ENCODE results near the gene DYRK3. TPM values are rescaled to one million over a fixed set of nuclear protein-coding genes. Genes with fewer than 3 reads are reported as not detected.
A peak's percentile ranks its signal among the peaks of the same experiment; 100 is the strongest.

DYRK3 gene
- total and polyA plus RNA-seq, 2 donors (not counting 1 experiment from before 2014, with no cell fraction given) = 10.2 to 38.5 TPM

DNA sequence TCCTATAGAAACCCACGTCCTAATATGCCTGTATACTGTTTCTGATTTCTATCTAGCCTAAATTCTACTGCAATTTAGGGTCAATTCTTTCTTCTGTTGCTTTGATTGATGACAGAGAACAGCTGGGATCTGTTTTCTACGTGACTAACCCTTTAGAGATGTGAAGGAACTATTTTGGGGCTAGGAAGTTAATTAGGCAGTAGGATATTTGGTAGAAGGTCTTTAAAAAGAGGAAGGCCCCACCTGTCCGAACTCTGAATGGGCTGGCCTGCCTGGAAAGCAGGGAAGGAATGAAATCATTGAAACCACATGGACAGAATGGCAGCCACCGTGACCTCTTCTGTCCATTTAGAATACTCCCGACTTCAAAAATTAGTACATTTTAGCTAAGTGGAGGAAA lies 44.1 kb upstream of the DYRK3 start:
- TF ChIP-seq EZH2 (IDR thresholded peaks at IDR 0.05; ENCODE audit: low read length, missing control alignments) = no peak
- TF ChIP-seq, protein P1, sequence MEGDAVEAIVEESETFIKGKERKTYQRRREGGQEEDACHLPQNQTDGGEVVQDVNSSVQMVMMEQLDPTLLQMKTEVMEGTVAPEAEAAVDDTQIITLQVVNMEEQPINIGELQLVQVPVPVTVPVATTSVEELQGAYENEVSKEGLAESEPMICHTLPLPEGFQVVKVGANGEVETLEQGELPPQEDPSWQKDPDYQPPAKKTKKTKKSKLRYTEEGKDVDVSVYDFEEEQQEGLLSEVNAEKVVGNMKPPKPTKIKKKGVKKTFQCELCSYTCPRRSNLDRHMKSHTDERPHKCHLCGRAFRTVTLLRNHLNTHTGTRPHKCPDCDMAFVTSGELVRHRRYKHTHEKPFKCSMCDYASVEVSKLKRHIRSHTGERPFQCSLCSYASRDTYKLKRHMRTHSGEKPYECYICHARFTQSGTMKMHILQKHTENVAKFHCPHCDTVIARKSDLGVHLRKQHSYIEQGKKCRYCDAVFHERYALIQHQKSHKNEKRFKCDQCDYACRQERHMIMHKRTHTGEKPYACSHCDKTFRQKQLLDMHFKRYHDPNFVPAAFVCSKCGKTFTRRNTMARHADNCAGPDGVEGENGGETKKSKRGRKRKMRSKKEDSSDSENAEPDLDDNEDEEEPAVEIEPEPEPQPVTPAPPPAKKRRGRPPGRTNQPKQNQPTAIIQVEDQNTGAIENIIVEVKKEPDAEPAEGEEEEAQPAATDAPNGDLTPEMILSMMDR (conservative IDR thresholded peaks at IDR 0.05 in 1 of 2, IDR thresholded peaks at IDR 0.05 in 1 of 2; ENCODE audit: low read depth in 1 of 2, low read length in 2 of 2) = no peak
- no peak overlapping the region for H2AFZ ChIP-seq (ENCODE audit: low read length)
- no peaks in the 10 kb centered on the region for H3K9me3 ChIP-seq (ENCODE audit: control insufficient read depth, insufficient read depth, low read depth, low read length)
- no peaks in the 10 kb centered on the region for H4K20me1 ChIP-seq (ENCODE audit: control insufficient read depth, extremely low read depth, insufficient read depth, low read length)
- no peak overlapping the region for H3K27ac ChIP-seq (ENCODE audit: insufficient read depth, low read length)
- H3K9ac ChIP-seq (ENCODE audit: insufficient read depth, low read length) = no peak overlapping the region
- no peaks in the 10 kb centered on the region for H3K27me3 ChIP-seq (ENCODE audit: control insufficient read depth, insufficient read depth, low read length)
- no peak overlapping the region for H3K4me3 ChIP-seq (replicated peaks in 1 of 4; ENCODE audit: control extremely low read depth in 1 of 4, insufficient read depth in 1 of 4, low read depth in 3 of 4, low read length in 4 of 4)
- H3K79me2 ChIP-seq (ENCODE audit: control insufficient read depth, insufficient read depth, low read length) = no peaks in the 10 kb centered on the region
- peaks cover 7% of the 10 kb centered on the region for H3K36me3 ChIP-seq (ENCODE audit: control insufficient read depth, insufficient read depth, low read length)
- H3K4me1 ChIP-seq (ENCODE audit: control insufficient read depth, extremely low read depth, insufficient read depth, low read length) = peaks cover 27% of the 10 kb centered on the region
- peak in 1 of 2 donors; percentile 80 for DNase-seq (ENCODE audit: low read depth in 2 of 2)
- no peak overlapping the region for H3K4me2 ChIP-seq (ENCODE audit: extremely low read depth, insufficient read depth, low read length)

GRCh38 chr1:206591696-206592095 lies 43.6 kb upstream of the DYRK3 start:
- Histone ChIP-seq H3K27ac (ENCODE audit: insufficient read depth, low read length) (no peak overlapping the region), H3K4me3 (replicated peaks in 1 of 4; ENCODE audit: control extremely low read depth in 1 of 4, insufficient read depth in 1 of 4, low read depth in 3 of 4, low read length in 4 of 4) (no peak overlapping the region), H3K27me3 (ENCODE audit: control insufficient read depth, insufficient read depth, low read length) (no peaks in the 10 kb centered on the region), H3K36me3 (ENCODE audit: control insufficient read depth, insufficient read depth, low read length) (peaks cover 7% of the 10 kb centered on the region), H3K9ac (ENCODE audit: insufficient read depth, low read length) (no peak overlapping the region), H3K9me3 (ENCODE audit: control insufficient read depth, insufficient read depth, low read depth, low read length) (no peaks in the 10 kb centered on the region), H4K20me1 (ENCODE audit: control insufficient read depth, extremely low read depth, insufficient read depth, low read length) (no peaks in the 10 kb centered on the region), H3K4me1 (ENCODE audit: control insufficient read depth, extremely low read depth, insufficient read depth, low read length) (peaks cover 27% of the 10 kb centered on the region), H2AFZ (ENCODE audit: low read length) (no peak overlapping the region), H3K4me2 (ENCODE audit: extremely low read depth, insufficient read depth, low read length) (no peak overlapping the region), H3K79me2 (ENCODE audit: control insufficient read depth, insufficient read depth, low read length) (no peaks in the 10 kb centered on the region)
- no peak for TF ChIP-seq EZH2 (IDR thresholded peaks at IDR 0.05; ENCODE audit: low read length, missing control alignments)
- TF ChIP-seq, protein P1 (conservative IDR thresholded peaks at IDR 0.05 in 1 of 2, IDR thresholded peaks at IDR 0.05 in 1 of 2; ENCODE audit: low read depth in 1 of 2, low read length in 2 of 2) = no peak
- no peak for DNase-seq (ENCODE audit: low read depth in 2 of 2)

DNA sequence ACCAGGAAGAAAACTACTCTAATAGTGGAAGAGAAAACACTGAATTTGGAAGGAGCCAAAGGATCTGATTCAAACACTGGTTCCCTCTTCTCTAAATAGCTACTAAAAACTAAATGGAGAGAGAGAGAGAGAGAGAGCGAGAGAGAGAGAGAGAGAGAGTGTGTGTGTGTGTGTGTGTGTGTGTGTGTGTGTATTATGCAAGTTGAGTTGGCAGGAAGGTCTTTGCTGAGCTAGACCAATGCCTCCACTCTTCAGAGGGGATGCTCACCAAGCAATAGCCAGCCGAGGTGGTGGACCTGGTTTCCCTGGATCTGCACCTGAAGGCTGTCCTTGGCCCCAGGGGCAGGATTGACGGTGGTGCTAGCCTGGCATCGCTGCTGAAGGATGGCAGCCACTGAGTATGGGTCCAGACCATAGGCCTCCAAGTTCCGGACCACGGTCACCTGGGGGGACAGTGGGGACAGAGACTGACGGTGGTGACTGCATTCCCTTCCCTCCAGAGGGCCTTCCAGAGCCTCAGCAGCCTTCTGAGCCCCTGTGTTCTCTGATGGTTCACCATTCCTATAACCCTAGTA lies 41.9 kb upstream of the DYRK3 start:
- Histone ChIP-seq H3K9me3 (ENCODE audit: control insufficient read depth, insufficient read depth, low read depth, low read length) (no peaks in the 10 kb centered on the region), H3K4me2 (ENCODE audit: extremely low read depth, insufficient read depth, low read length) (no peak overlapping the region), H3K27me3 (ENCODE audit: control insufficient read depth, insufficient read depth, low read length) (no peaks in the 10 kb centered on the region), H3K79me2 (ENCODE audit: control insufficient read depth, insufficient read depth, low read length) (no peaks in the 10 kb centered on the region), H4K20me1 (ENCODE audit: control insufficient read depth, extremely low read depth, insufficient read depth, low read length) (no peaks in the 10 kb centered on the region), H3K9ac (ENCODE audit: insufficient read depth, low read length) (no peak overlapping the region), H3K27ac (ENCODE audit: insufficient read depth, low read length) (no peak overlapping the region), H3K4me1 (ENCODE audit: control insufficient read depth, extremely low read depth, insufficient read depth, low read length) (peaks cover 22% of the 10 kb centered on the region), H2AFZ (ENCODE audit: low read length) (no peak overlapping the region), H3K4me3 (replicated peaks in 1 of 4; ENCODE audit: control extremely low read depth in 1 of 4, insufficient read depth in 1 of 4, low read depth in 3 of 4, low read length in 4 of 4) (no peak overlapping the region), H3K36me3 (ENCODE audit: control insufficient read depth, insufficient read depth, low read length) (peaks cover 9% of the 10 kb centered on the region)
- no peak for TF ChIP-seq EZH2 (IDR thresholded peaks at IDR 0.05; ENCODE audit: low read length, missing control alignments)
- TF ChIP-seq, protein P1 (conservative IDR thresholded peaks at IDR 0.05 in 1 of 2, IDR thresholded peaks at IDR 0.05 in 1 of 2; ENCODE audit: low read depth in 1 of 2, low read length in 2 of 2) = no peak
- no peak for DNase-seq (ENCODE audit: low read depth in 2 of 2)
